ENCODE data around the gene ALCAM. TPM values are rescaled to one million over a fixed set of nuclear protein-coding genes. Genes with fewer than 3 reads are reported as not detected.

The ALCAM gene
- polyA plus RNA-seq, 3 donors, result 7.1 to 8.0 (median 7.9) TPM

- no peak overlapping the region for H3K27ac Mint-ChIP-seq
- H3K27ac ChIP-seq (ENCODE audit: low read depth in 1 of 2, low read length in 2 of 2), result no peak overlapping the region
- H3K9me3 ChIP-seq (replicated peaks in 1 of 2; ENCODE audit: control insufficient read depth in 1 of 2, insufficient read depth in 1 of 2, low read length in 2 of 2), result peaks cover 0 to 13% of the 10 kb centered on the region in 2 donors
- no peak overlapping the region for H2AFZ ChIP-seq (ENCODE audit: insufficient read depth, low read depth, low read length, poor library complexity, severe bottlenecking)
- H3K4me2 ChIP-seq (replicated peaks; ENCODE audit: extremely low read depth, low read length, poor library complexity, severe bottlenecking), result no peak overlapping the region
- no peaks in the 10 kb centered on the region for H3K27me3 ChIP-seq (ENCODE audit: control insufficient read depth in 2 of 2, insufficient read depth in 2 of 2, low read length in 2 of 2)
- H3K36me3 Mint-ChIP-seq, result no peaks in the 10 kb centered on the region
- H3K4me1 ChIP-seq (ENCODE audit: control insufficient read depth in 1 of 2, insufficient read depth in 2 of 2, low read length in 2 of 2), result no peaks in the 10 kb centered on the region
- H3K79me2 ChIP-seq (ENCODE audit: insufficient read depth, low read length), result no peaks in the 10 kb centered on the region
- no peaks in the 10 kb centered on the region for H4K20me1 ChIP-seq (ENCODE audit: insufficient read depth, low read length)
- H3K4me3 Mint-ChIP-seq, result no peak overlapping the region
- peaks cover 0 to 11% (median 6%) of the 10 kb centered on the region in 7 donors for H3K9me3 Mint-ChIP-seq
- H3K27me3 Mint-ChIP-seq (ENCODE audit: low read depth in 3 of 3), result peaks cover 0 to 3% (median 0%) of the 10 kb centered on the region in 3 donors
- H3K4me3 ChIP-seq (replicated peaks in 1 of 3; ENCODE audit: low read depth in 2 of 3, low read length in 3 of 3), result no peak overlapping the region
- no peaks in the 10 kb centered on the region for H3K36me3 ChIP-seq (replicated peaks in 1 of 2; ENCODE audit: control insufficient read depth in 1 of 2, insufficient read depth in 2 of 2, low read length in 2 of 2)
- TF ChIP-seq CTCF (IDR thresholded peaks at IDR 0.05), result no peak
- intact Hi-C loops (cut with micrococcal nuclease), result no loop called here
- 94% methylated on average over 7 of the region's 10 CpGs for WGBS (ENCODE audit: insufficient coverage)
- H3K4me1 Mint-ChIP-seq, result no peaks in the 10 kb centered on the region
- H3K9ac ChIP-seq (ENCODE audit: insufficient read depth, low read length, poor library complexity, severe bottlenecking), result no peak overlapping the region
- DNase-seq, result no peak
Measured at GRCh38 chr3:105593315-105593714, 226.6 kb downstream of the ALCAM start.

- intact Hi-C loops (cut with micrococcal nuclease), result no loop called here
Measured at GRCh38 chr3:105594219-105594618, 227.5 kb downstream of the ALCAM start.

More at GRCh38 chr3:105594219-105594618, 227.5 kb downstream of the ALCAM start:
- H3K9me3 Mint-ChIP-seq, result peaks cover 0 to 11% (median 6%) of the 10 kb centered on the region in 7 donors
- Histone ChIP-seq H3K36me3 (replicated peaks in 1 of 2; ENCODE audit: control insufficient read depth in 1 of 2, insufficient read depth in 2 of 2, low read length in 2 of 2) (no peaks in the 10 kb centered on the region), H3K27ac (ENCODE audit: low read depth in 1 of 2, low read length in 2 of 2) (no peak overlapping the region), H3K9me3 (replicated peaks in 1 of 2; ENCODE audit: control insufficient read depth in 1 of 2, insufficient read depth in 1 of 2, low read length in 2 of 2) (peaks cover 0 to 13% of the 10 kb centered on the region in 2 donors), H4K20me1 (ENCODE audit: insufficient read depth, low read length) (no peaks in the 10 kb centered on the region), H3K4me1 (ENCODE audit: control insufficient read depth in 1 of 2, insufficient read depth in 2 of 2, low read length in 2 of 2) (no peaks in the 10 kb centered on the region), H3K79me2 (ENCODE audit: insufficient read depth, low read length) (no peaks in the 10 kb centered on the region), H3K4me2 (replicated peaks; ENCODE audit: extremely low read depth, low read length, poor library complexity, severe bottlenecking) (no peak overlapping the region), H3K9ac (ENCODE audit: insufficient read depth, low read length, poor library complexity, severe bottlenecking) (no peak overlapping the region), H3K27me3 (ENCODE audit: control insufficient read depth in 2 of 2, insufficient read depth in 2 of 2, low read length in 2 of 2) (no peaks in the 10 kb centered on the region), H2AFZ (ENCODE audit: insufficient read depth, low read depth, low read length, poor library complexity, severe bottlenecking) (no peak overlapping the region), H3K4me3 (replicated peaks in 1 of 3; ENCODE audit: low read depth in 2 of 3, low read length in 3 of 3) (no peak overlapping the region)
- H3K4me3 Mint-ChIP-seq, result no peak overlapping the region
- H3K27ac Mint-ChIP-seq, result peak overlapping the region in 1 of 7 donors; percentile 31
- no peaks in the 10 kb centered on the region for H3K4me1 Mint-ChIP-seq
- no peak for TF ChIP-seq CTCF (IDR thresholded peaks at IDR 0.05)
- H3K27me3 Mint-ChIP-seq (ENCODE audit: low read depth in 3 of 3), result peaks cover 0 to 4% (median 0%) of the 10 kb centered on the region in 3 donors
- no CpG with 5 or more reads among the region's 1 CpG for WGBS (ENCODE audit: insufficient coverage)
- no peaks in the 10 kb centered on the region for H3K36me3 Mint-ChIP-seq
- DNase-seq, result no peak

All from CD14-positive monocyte (primary cell).